Body of pancreas (tissue), 4 donors: Measurements from ENCODE around the gene GCNT1.

Experiments used
- POLR2A ChIP-seq, 3 donors: fragments of 450-650 bp; IDR thresholded peaks; one replicate each; pipeline ENCODE4 v1.6.1; 2016; ENCODE audit warnings: antibody characterized with exemption in 3 of 3, mild to moderate bottlenecking in 2 of 3
- TF ChIP-seq, protein P1 (sequence below), 7 experiments: fragments of 450-650 bp in 4 of 7; fragments of 200-600 bp in 3 of 7; sonication (generic) in 3 of 7; IDR thresholded peaks; one replicate each; pipeline ENCODE4 v1.5.1; 2016 to 2019; ENCODE audit warnings: antibody characterized with exemption in 7 of 7

DNA sequence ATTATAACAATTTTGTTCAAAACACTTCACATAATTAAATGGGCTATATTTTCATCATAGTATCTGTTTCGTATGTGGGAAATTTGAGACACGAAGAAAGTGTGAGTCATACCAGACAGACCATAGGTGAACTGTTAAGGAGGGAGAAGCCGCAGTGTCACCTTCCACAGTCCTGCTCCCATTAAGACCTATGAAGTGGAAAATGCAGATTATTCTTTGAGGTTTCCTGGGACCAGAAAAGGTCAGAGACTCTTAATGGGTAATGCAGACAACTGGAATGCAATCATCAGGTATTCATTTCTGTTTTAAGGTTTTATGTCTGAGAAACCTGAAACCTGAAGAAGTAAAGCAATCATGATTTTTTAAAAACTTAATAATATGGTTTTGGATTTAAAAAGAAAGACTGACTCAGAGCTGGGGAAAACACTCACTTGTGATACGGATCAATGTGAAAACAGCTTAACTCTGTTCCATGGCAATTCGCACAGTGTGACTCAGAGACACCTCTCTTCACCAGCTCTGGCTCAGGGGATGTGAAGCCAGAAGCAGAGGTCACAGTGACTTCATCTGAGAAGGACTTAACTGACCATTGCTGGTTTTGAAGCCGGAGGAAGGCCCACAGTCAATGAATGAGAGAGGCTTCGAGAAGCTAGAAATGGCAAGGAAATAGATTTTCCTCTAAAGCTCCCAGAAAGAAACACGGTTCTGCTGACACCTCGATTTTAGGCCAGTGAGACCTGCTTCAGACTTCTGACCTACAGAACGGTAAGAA lies 17.2 kb upstream of the GCNT1 start:
- TF ChIP-seq, protein P1, sequence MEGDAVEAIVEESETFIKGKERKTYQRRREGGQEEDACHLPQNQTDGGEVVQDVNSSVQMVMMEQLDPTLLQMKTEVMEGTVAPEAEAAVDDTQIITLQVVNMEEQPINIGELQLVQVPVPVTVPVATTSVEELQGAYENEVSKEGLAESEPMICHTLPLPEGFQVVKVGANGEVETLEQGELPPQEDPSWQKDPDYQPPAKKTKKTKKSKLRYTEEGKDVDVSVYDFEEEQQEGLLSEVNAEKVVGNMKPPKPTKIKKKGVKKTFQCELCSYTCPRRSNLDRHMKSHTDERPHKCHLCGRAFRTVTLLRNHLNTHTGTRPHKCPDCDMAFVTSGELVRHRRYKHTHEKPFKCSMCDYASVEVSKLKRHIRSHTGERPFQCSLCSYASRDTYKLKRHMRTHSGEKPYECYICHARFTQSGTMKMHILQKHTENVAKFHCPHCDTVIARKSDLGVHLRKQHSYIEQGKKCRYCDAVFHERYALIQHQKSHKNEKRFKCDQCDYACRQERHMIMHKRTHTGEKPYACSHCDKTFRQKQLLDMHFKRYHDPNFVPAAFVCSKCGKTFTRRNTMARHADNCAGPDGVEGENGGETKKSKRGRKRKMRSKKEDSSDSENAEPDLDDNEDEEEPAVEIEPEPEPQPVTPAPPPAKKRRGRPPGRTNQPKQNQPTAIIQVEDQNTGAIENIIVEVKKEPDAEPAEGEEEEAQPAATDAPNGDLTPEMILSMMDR (IDR thresholded peaks at IDR 0.05) = no peak
- no peak for TF ChIP-seq POLR2A (IDR thresholded peaks at IDR 0.05)
